Measurements from ENCODE around the gene SOWAHC. TPM values are rescaled to one million over a fixed set of nuclear protein-coding genes. Genes with fewer than 3 reads are reported as not detected.

Gene SOWAHC
- polyA plus RNA-seq, 1 of the 3 experiments (the other 2 are of a cell fraction), result 2.9 TPM

- Histone ChIP-seq H3K36me3 (replicated peaks in 1 of 2; ENCODE audit: control insufficient read depth in 1 of 2, insufficient read depth in 2 of 2, low read length in 1 of 2) (no peaks in the 10 kb centered on the region), H3K9me2 (no peaks in the 10 kb centered on the region), H3K27ac (ENCODE audit: low read depth in 2 of 2, low read length in 1 of 2) (no peak overlapping the region), H3K27me3 (ENCODE audit: insufficient read depth) (no peaks in the 10 kb centered on the region), H3K9ac (no peak overlapping the region), H3K9me3 (no peaks in the 10 kb centered on the region), H3K4me1 (ENCODE audit: control insufficient read depth in 1 of 2, insufficient read depth in 2 of 2, low read depth in 1 of 2, low read length in 1 of 2) (no peaks in the 10 kb centered on the region; a peak in 1 of 4 replicates), H3K79me2 (ENCODE audit: insufficient read depth) (no peaks in the 10 kb centered on the region), H2AFZ (ENCODE audit: low read depth) (no peak overlapping the region), H4K20me1 (ENCODE audit: insufficient read depth) (no peaks in the 10 kb centered on the region), H3K4me3 (ENCODE audit: low read depth in 2 of 2, low read length in 1 of 2) (no peak overlapping the region), H3K4me2 (no peak overlapping the region), H3F3A (replicated peaks; ENCODE audit: insufficient read depth) (peaks cover 7% of the 10 kb centered on the region)
- 95% methylated on average over 3 of the region's 5 CpGs for WGBS (ENCODE audit: low lambda C conversion rate)
- DNase-seq, result no peak
- ChIA-PET CTCF (no interaction called here), POLR2A (no interaction called here)
- TF ChIP-seq USF2 (IDR thresholded peaks at IDR 0.05; ENCODE audit: borderline replicate concordance, low read depth, low read length) (no peak), FOXM1 (IDR thresholded peaks at IDR 0.05; ENCODE audit: low read depth) (no peak), SMC3 (IDR thresholded peaks at IDR 0.05; ENCODE audit: low read depth, low read length) (no peak)
- TF ChIP-seq, protein P1, sequence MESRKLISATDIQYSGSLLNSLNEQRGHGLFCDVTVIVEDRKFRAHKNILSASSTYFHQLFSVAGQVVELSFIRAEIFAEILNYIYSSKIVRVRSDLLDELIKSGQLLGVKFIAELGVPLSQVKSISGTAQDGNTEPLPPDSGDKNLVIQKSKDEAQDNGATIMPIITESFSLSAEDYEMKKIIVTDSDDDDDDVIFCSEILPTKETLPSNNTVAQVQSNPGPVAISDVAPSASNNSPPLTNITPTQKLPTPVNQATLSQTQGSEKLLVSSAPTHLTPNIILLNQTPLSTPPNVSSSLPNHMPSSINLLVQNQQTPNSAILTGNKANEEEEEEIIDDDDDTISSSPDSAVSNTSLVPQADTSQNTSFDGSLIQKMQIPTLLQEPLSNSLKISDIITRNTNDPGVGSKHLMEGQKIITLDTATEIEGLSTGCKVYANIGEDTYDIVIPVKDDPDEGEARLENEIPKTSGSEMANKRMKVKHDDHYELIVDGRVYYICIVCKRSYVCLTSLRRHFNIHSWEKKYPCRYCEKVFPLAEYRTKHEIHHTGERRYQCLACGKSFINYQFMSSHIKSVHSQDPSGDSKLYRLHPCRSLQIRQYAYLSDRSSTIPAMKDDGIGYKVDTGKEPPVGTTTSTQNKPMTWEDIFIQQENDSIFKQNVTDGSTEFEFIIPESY (IDR thresholded peaks at IDR 0.05; ENCODE audit: borderline replicate concordance, low read depth), result no peak
- TF ChIP-seq, protein P2, sequence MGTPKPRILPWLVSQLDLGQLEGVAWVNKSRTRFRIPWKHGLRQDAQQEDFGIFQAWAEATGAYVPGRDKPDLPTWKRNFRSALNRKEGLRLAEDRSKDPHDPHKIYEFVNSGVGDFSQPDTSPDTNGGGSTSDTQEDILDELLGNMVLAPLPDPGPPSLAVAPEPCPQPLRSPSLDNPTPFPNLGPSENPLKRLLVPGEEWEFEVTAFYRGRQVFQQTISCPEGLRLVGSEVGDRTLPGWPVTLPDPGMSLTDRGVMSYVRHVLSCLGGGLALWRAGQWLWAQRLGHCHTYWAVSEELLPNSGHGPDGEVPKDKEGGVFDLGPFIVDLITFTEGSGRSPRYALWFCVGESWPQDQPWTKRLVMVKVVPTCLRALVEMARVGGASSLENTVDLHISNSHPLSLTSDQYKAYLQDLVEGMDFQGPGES (IDR thresholded peaks at IDR 0.05; ENCODE audit: low read depth, low read length), result no peak
- TF ChIP-seq, protein P3, sequence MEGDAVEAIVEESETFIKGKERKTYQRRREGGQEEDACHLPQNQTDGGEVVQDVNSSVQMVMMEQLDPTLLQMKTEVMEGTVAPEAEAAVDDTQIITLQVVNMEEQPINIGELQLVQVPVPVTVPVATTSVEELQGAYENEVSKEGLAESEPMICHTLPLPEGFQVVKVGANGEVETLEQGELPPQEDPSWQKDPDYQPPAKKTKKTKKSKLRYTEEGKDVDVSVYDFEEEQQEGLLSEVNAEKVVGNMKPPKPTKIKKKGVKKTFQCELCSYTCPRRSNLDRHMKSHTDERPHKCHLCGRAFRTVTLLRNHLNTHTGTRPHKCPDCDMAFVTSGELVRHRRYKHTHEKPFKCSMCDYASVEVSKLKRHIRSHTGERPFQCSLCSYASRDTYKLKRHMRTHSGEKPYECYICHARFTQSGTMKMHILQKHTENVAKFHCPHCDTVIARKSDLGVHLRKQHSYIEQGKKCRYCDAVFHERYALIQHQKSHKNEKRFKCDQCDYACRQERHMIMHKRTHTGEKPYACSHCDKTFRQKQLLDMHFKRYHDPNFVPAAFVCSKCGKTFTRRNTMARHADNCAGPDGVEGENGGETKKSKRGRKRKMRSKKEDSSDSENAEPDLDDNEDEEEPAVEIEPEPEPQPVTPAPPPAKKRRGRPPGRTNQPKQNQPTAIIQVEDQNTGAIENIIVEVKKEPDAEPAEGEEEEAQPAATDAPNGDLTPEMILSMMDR (IDR thresholded peaks at IDR 0.05), result no peak
These were observed 9.1 kb downstream of the SOWAHC start for GRCh38 chr2:109623297-109623696.

DNA sequence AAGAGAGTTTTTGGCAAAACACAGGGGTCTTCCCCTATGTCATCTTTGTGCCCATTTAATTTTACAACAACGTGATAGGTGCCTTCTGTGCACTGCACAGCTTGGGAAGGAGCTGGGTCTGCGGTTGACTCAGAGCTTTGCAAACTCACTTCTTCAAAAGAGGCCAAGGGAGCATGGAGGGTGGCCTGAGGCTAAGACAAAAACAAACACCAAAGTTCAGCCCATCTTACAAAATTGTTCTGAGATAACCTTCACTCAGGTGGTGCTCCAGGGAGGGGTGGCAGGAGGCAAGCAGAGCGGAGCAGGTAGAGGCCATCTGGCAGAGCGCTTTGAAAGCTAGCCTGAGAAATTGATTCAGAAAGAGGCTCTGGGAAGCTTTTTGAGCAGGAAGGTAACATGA lies 9.8 kb downstream of the SOWAHC start:
- no peak for DNase-seq
- no peak overlapping the region for H2AFZ ChIP-seq (ENCODE audit: low read depth)
- no peak overlapping the region for H3K27ac ChIP-seq (ENCODE audit: low read depth in 2 of 2, low read length in 1 of 2)
- ChIA-PET POLR2A (no interaction called here), CTCF (no interaction called here)
- no peak overlapping the region for H3K4me2 ChIP-seq
- no peaks in the 10 kb centered on the region for H3K9me2 ChIP-seq
- H3F3A ChIP-seq (replicated peaks; ENCODE audit: insufficient read depth), result peaks cover 7% of the 10 kb centered on the region
- TF ChIP-seq RXRA (IDR thresholded peaks at IDR 0.05; ENCODE audit: borderline replicate concordance, low read depth) (no peak), EP300 (IDR thresholded peaks at IDR 0.05; ENCODE audit: borderline replicate concordance in 1 of 2, low read depth in 1 of 2, low read length in 1 of 2) (no peak), GABPA (IDR thresholded peaks at IDR 0.05; ENCODE audit: low read depth) (no peak), GATA2 (CRISPR knock-in tag; IDR thresholded peaks at IDR 0.05) (no peak), RAD21 (IDR thresholded peaks at IDR 0.05; ENCODE audit: low read length) (no peak), RCOR1 (IDR thresholded peaks at IDR 0.05; ENCODE audit: low read length) (no peak)
- no peaks in the 10 kb centered on the region for H3K79me2 ChIP-seq (ENCODE audit: insufficient read depth)
- no peak overlapping the region for H3K4me3 ChIP-seq (ENCODE audit: low read depth in 2 of 2, low read length in 1 of 2)
- no peaks in the 10 kb centered on the region for H3K9me3 ChIP-seq
- H4K20me1 ChIP-seq (ENCODE audit: insufficient read depth), result no peaks in the 10 kb centered on the region
- no peak overlapping the region for H3K9ac ChIP-seq
- no peaks in the 10 kb centered on the region for H3K36me3 ChIP-seq (replicated peaks in 1 of 2; ENCODE audit: control insufficient read depth in 1 of 2, insufficient read depth in 2 of 2, low read length in 1 of 2)
- H3K4me1 ChIP-seq (ENCODE audit: control insufficient read depth in 1 of 2, insufficient read depth in 2 of 2, low read depth in 1 of 2, low read length in 1 of 2), result no peaks in the 10 kb centered on the region
- 92% methylated on average over 4 of the region's 4 CpGs for WGBS (ENCODE audit: low lambda C conversion rate)
- no peaks in the 10 kb centered on the region for H3K27me3 ChIP-seq (ENCODE audit: insufficient read depth)
